A673 (cell line): ENCODE data around the gene METTL14. TPM values are rescaled to one million over a fixed set of nuclear protein-coding genes. Genes with fewer than 3 reads are reported as not detected.

Experiments used
- BruUV-seq: library from RNA; stranded (reverse); fragments of 400-500 nt; replicated peaks from 2 replicates; lab custom pipeline; 2021; lab: Mats Ljungman, UMichigan
- CTCF ChIA-PET: fragments of 300-600 bp; sonication (Branson Sonifier 250); formaldehyde crosslinking; loops from one replicate; lab custom pipeline; 2022; ENCODE audit warnings: antibody characterized with exemption; lab: Charles Lee
- POLR2A ChIA-PET: fragments of 300-600 bp; sonication (Branson Sonifier 250); formaldehyde crosslinking; loops from one replicate; lab custom pipeline; 2022; ENCODE audit warnings: antibody characterized with exemption; ENCODE audit not compliant: low non-redundant PET; lab: Charles Lee
- DNase-seq: peaks from one replicate; pipeline ENCODE4 v3.0.0-alpha.2; 2015; ENCODE audit warnings: low spot score
- H3K27ac ChIP-seq: fragments of 200-600 bp; sonication (generic); 2 replicates; pipeline ENCODE4 v1.5.1; 2016; ENCODE audit warnings: mixed run types, low read depth, mild to moderate bottlenecking, mixed read lengths, antibody characterized with exemption, low read length; ENCODE audit not compliant: poor library complexity, severe bottlenecking
- H3K27me3 ChIP-seq: fragments of 200-600 bp; sonication (generic); replicated peaks from 2 replicates; pipeline ENCODE4 v1.6.1; 2017; ENCODE audit warnings: mixed run types, low read depth, mild to moderate bottlenecking, mixed read lengths, antibody characterized with exemption, low read length; ENCODE audit not compliant: insufficient read depth, poor library complexity
- H3K36me3 ChIP-seq: fragments of 200-600 bp; sonication (generic); 2 replicates; pipeline ENCODE4 v1.6.1; 2016; ENCODE audit warnings: mixed run types, mild to moderate bottlenecking, mixed read lengths, antibody characterized with exemption, low read length; ENCODE audit not compliant: insufficient read depth, poor library complexity, severe bottlenecking
- H3K4me1 ChIP-seq: fragments of 200-600 bp; sonication (generic); 2 replicates; pipeline ENCODE4 v1.6.1; 2017; ENCODE audit warnings: mixed run types, mild to moderate bottlenecking, mixed read lengths, antibody characterized with exemption, low read length; ENCODE audit not compliant: insufficient read depth, poor library complexity, severe bottlenecking
- H3K4me3 ChIP-seq: fragments of 200-600 bp; sonication (generic); 2 replicates; pipeline ENCODE4 v1.5.1; 2016; ENCODE audit warnings: low read depth, mixed run types, mild to moderate bottlenecking, mixed read lengths, low read length; ENCODE audit not compliant: poor library complexity, severe bottlenecking
- H3K9me3 ChIP-seq: fragments of 200-600 bp; sonication (generic); 2 replicates; pipeline ENCODE4 v1.6.1; 2016; ENCODE audit warnings: mixed run types, low read depth, mild to moderate bottlenecking, mixed read lengths, antibody characterized with exemption, low read length; ENCODE audit not compliant: poor library complexity, severe bottlenecking
- EZH2 ChIP-seq: fragments of 200-600 bp; sonication (generic); IDR thresholded peaks from 2 replicates; pipeline ENCODE4 v1.6.1; 2017; ENCODE audit warnings: borderline replicate concordance, low read depth, mild to moderate bottlenecking, mixed read lengths, antibody characterized with exemption, low read length; ENCODE audit not compliant: poor library complexity, severe bottlenecking
- intact Hi-C: fragments of 100-400 bp; cut with micrococcal nuclease; formaldehyde crosslinking; loops from one replicate; pipeline ENCODE4 v1.10.0; 2022; ENCODE audit not compliant: unreplicated experiment
- total RNA-seq: library from RNA; stranded (reverse); gene quantifications from 2 replicates; pipeline ENCODE4 v1.2.3, GENCODE V29; 2021
- TF ChIP-seq, protein P1 (sequence below): fragments of 300-800, 200-600 bp; sonication (generic); conservative IDR thresholded peaks from 2 replicates; pipeline ENCODE4 v1.5.1; 2017; ENCODE audit warnings: low read depth, mild to moderate bottlenecking, antibody characterized with exemption, low read length, moderate library complexity, mixed read lengths

Gene METTL14
- total RNA-seq, 1 experiment from 2014 or later = 57.6 TPM

DNA sequence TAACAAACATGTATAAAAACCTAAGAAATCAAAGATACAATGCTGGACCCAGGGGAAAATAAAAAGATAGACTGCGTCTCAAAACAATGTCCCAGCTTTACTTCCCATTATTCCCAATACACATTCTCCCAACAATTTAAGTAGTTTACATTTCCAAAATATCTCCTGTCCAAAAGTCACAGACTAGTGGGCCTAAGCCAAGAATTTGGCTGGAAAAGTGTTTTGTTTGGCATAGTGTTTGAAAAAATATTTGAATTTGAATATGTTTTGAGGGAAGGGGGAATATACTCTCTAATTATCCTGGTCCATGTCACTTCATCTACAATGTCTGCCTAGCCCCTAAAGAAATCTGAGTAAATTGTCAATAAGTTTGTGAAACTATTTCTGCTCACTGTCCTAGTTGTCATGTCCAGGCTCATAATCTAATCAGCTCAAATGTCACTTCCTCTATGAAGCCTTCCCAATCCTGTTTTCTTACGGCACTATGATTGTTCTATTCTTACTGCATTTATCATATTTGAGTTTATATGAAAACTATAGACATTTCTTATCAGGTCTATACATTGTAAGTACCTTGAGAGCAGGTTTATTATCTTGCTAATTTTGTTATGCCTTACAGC lies 76.3 kb downstream of the METTL14 start:
- H3K4me3 ChIP-seq = no peak overlapping the region
- H3K9me3 ChIP-seq = no peaks in the 10 kb centered on the region
- POLR2A ChIA-PET = no interaction called here
- no peak overlapping the region for H3K27ac ChIP-seq
- no peak for DNase-seq
- no peak for TF ChIP-seq EZH2
- TF ChIP-seq, protein P1, sequence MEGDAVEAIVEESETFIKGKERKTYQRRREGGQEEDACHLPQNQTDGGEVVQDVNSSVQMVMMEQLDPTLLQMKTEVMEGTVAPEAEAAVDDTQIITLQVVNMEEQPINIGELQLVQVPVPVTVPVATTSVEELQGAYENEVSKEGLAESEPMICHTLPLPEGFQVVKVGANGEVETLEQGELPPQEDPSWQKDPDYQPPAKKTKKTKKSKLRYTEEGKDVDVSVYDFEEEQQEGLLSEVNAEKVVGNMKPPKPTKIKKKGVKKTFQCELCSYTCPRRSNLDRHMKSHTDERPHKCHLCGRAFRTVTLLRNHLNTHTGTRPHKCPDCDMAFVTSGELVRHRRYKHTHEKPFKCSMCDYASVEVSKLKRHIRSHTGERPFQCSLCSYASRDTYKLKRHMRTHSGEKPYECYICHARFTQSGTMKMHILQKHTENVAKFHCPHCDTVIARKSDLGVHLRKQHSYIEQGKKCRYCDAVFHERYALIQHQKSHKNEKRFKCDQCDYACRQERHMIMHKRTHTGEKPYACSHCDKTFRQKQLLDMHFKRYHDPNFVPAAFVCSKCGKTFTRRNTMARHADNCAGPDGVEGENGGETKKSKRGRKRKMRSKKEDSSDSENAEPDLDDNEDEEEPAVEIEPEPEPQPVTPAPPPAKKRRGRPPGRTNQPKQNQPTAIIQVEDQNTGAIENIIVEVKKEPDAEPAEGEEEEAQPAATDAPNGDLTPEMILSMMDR = no peak
- no peaks in the 10 kb centered on the region for H3K27me3 ChIP-seq
- H3K4me1 ChIP-seq = peaks cover 45% of the 10 kb centered on the region
- CTCF ChIA-PET = no interaction called here
- H3K36me3 ChIP-seq = peaks cover 11% of the 10 kb centered on the region
- intact Hi-C loops = no loop called here
- BruUV-seq = no TSS peak

DNA sequence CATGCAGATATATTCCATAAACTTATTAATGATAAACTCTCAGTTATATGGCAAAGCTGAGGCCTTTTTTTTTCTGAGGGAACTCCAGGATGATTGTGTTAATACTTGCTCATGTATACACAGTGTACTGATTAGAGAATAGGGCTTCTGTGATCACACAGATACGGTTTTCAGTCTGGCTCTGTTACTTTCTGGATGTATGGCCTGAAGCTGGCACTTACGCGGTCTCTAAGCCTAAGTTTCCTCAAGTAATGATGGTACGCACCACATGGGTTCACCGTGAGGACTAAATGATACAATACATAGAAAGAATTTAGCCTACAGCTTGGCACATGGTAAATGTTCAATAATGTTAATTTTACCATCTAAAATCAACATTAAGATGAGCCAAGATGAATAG lies 77.0 kb downstream of the METTL14 start:
- CTCF ChIA-PET = no interaction called here
- intact Hi-C loops = no loop called here
- Histone ChIP-seq H3K36me3 (peaks cover 16% of the 10 kb centered on the region), H3K4me3 (no peak overlapping the region), H3K4me1 (peaks cover 45% of the 10 kb centered on the region), H3K27me3 (no peaks in the 10 kb centered on the region), H3K9me3 (no peaks in the 10 kb centered on the region), H3K27ac (no peak overlapping the region)
- POLR2A ChIA-PET = no interaction called here
- no peak for DNase-seq
- BruUV-seq = no TSS peak
- TF ChIP-seq, protein P1 = no peak
- TF ChIP-seq EZH2 = no peak

DNA sequence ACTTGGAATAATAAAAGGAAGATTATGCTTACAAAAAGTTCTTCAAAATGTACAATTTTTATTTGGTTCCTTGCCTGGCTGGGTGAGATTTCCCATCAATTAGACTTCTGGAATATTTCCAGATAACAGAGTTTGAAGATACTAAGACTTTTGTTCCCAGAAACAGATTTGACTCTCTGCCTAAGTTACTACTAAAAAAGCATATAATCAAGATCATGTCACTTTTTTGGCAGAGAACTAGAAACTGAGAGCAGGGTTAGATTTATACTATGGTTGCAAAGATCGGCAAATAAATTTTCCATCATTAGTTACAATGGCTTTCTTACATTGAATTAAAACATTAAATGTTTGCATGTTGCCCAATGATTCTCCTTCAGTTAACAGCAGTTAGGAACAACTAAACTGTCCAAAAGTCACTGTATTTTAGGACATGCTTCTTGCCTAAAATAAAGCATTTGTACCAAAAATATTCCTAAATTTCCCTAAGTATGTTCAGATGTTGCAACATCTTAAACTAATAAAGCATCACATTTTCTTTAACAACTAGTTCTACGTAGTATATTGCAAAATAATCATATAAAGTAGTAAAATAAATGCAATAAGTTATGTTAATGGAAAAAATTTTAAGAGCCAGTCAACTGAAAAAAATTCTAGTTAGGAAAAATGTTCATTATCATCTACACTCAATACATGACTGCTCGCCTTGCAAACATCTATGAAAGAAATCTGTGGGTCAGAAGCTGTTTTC lies 77.7 kb downstream of the METTL14 start:
- peaks cover 45% of the 10 kb centered on the region for H3K4me1 ChIP-seq
- no peak overlapping the region for H3K27ac ChIP-seq
- no TSS peak for BruUV-seq
- ChIA-PET POLR2A (no interaction called here), CTCF (no interaction called here)
- H3K4me3 ChIP-seq = no peak overlapping the region
- H3K9me3 ChIP-seq = no peaks in the 10 kb centered on the region
- TF ChIP-seq, protein P1 = no peak
- TF ChIP-seq EZH2 = no peak
- intact Hi-C loops = no loop called here
- peak; percentile 25 for DNase-seq
- no peaks in the 10 kb centered on the region for H3K27me3 ChIP-seq
- peaks cover 16% of the 10 kb centered on the region for H3K36me3 ChIP-seq

Other genes starting within 250 kb of the METTL14 start
- 33.1 and 35.8 TPM in 2 replicates for gene SEC24D, start 150.7 kb downstream of the METTL14 start, total RNA-seq
- gene SYNPO2, start 203.5 kb downstream of the METTL14 start, total RNA-seq = 0.20 and 0.26 TPM in 2 replicates